Uterus (tissue), 2 donors: ENCODE data around the gene MPP4.

Source experiments
- POLR2A ChIP-seq, 2 donors: fragments of 450-650 bp; IDR thresholded peaks; one replicate each; pipeline ENCODE4 v1.6.1; 2016; ENCODE audit warnings: antibody characterized with exemption in 2 of 2, mild to moderate bottlenecking in 1 of 2, moderate library complexity in 1 of 2
- TF ChIP-seq, protein P1 (sequence below), 4 experiments: fragments of 200-600 bp in 2 of 4; fragments of 450-650 bp in 2 of 4; sonication (generic) in 2 of 4; IDR thresholded peaks; one replicate each; pipeline ENCODE4 v1.5.1; 2016 to 2019; ENCODE audit warnings: antibody characterized with exemption in 4 of 4, mild to moderate bottlenecking in 2 of 4, moderate library complexity in 1 of 4

DNA sequence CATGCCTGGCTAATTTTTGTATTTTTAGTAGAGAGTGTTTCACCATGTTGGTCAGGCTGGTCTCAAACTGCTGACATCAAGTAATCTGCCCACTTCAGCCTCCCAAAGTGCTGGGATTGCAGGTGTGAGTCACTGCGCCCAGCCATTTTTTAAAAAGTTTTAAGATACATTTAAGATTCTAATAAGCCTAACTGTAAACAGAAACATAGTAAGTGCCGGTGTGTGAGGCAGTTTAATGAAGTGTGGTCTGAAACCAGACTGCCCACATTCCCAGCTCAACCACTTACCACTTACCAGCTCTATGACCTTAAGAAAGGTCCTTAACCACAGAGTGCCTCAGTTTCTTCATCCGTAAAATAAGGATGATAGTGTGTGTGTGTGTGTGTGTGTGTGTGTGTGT, 97.5 kb downstream of the MPP4 start:
- TF ChIP-seq, protein P1, sequence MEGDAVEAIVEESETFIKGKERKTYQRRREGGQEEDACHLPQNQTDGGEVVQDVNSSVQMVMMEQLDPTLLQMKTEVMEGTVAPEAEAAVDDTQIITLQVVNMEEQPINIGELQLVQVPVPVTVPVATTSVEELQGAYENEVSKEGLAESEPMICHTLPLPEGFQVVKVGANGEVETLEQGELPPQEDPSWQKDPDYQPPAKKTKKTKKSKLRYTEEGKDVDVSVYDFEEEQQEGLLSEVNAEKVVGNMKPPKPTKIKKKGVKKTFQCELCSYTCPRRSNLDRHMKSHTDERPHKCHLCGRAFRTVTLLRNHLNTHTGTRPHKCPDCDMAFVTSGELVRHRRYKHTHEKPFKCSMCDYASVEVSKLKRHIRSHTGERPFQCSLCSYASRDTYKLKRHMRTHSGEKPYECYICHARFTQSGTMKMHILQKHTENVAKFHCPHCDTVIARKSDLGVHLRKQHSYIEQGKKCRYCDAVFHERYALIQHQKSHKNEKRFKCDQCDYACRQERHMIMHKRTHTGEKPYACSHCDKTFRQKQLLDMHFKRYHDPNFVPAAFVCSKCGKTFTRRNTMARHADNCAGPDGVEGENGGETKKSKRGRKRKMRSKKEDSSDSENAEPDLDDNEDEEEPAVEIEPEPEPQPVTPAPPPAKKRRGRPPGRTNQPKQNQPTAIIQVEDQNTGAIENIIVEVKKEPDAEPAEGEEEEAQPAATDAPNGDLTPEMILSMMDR (IDR thresholded peaks at IDR 0.05) = no peak
- TF ChIP-seq POLR2A (IDR thresholded peaks at IDR 0.05) = no peak
